NCI-H2227 treated with DMSO at 0.1 percent for 48 hours (cell line): Measurements from ENCODE around the gene POTEM.
"Not testable (repeated sequence)": the region's sequence is repeated elsewhere in the genome, so short reads cannot be mapped to it uniquely, and the experiment has no call there.

ENCODE experiments used
- DNase-seq: peaks from one replicate; lab custom pipeline; 2025; lab: John Stamatoyannopoulos, UW

Gene POTEM

DNA sequence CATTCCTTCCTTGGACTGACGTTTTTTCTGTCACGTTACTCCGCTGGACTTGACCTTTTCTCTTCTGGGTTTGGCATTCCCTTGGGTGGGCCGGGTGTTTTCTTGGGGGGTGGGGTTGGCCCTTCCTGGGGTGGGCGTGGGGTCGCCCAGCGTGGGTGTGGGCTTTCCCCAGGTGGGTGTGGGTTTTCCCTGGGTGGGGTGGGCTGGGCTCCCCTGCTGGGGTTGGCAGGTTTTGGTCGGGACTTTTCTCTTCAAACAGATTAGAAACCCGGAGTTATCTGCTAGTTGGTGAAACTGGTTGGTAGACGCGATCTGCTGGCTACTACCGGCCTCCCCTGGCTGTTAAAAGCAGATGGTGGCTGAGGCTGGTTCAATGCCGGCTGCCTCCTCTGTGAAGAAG is at the start of gene POTEM:
POTEM (plus strand) TSS at position 301 of the 400 bp plus-strand sequence; CDS start at position 353, 52 bp downstream.
- DNase-seq = not testable (repeated sequence)

DNA sequence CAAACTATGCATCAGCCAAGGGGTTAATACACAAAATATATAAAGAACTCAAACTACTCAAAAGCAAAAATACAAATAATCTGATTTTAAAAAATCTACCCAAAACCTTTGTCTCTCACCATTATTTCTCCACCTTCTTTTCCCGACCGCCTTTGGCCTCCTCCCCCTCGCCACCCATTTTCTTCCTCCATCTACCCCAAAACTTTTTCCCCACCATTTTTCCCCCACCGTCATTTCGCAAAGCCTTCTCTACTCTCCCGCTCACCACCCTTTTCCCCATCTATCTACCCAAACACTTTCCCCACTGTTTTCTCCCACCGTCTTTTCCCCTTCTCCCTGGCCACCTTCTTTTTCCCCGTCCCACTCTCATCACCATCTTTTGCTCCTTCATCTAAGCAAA is 48.9 kb upstream of the POTEM start:
- not testable (repeated sequence) for DNase-seq

DNA sequence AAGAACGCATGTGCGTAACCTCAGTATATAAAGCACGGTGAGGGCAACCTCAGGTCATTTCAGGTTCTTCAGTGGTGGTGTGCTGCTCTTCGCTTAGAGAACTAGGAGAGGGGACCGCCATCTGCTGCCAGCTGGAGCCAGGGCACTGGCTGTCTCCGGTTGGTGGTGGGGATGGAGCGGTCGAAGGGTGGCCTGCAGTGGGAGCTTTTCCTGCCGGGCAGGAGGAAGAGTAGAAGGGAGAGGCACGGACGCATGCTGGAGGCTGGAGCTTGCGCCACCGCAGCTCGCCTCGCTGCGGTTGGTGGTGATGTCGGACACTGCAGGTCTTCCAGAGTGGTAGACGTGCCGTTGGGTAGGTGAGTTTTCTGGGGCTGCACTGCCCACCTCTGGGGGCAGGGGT is 47.2 kb upstream of the POTEM start:
- not testable (repeated sequence) for DNase-seq

DNA sequence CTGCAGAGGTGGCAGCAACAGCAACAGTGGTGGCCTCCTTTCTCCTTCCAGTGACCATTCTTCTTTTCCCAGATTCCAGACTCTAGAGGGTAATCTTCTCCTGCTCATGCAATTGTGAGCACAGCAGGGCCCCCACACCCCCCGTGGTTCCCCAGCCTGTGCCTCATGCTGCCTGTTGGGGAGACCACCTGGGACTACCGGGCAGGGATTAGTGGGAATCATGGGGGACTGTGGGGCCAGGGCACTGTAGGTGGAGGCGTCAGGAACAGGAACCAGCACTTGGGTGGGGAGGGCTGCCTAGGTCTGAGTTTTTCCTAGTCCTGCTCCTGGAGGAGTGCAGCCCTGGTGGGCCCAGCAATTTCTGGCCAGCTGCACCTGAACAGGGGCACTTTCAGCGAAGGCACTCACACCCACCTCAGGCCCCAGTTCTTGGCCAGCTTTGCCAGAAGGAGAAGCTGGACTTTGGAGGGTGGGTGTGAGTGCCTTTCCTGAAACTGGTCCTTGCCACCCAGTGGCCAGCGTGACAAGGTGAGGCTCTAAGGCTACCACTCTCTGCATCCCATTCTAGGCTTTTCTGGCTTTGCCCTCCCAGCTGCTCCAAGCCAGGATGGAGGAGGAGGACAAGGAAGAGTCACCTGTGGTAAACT is 46.1 kb upstream of the POTEM start:
- DNase-seq = not testable (repeated sequence)

DNA sequence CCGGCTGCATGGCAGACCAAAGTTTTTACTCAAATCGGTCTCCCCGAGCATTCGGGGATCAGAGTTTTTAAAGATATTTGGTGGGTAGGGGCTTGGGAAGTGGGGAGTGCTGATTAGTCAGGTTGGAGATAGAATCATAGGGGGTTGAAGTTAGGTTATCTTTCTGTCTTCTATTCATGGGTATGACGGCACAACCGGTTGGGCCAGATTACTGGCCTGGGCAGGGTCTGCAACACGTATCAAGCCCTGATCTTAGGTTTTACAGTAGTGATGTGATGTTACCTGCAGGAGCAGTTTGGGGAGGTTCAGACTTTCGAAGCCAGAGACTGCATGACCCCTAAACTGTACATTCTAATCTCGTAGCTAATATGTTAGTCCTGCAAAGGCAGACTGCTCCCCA is 30.4 kb upstream of the POTEM start:
- not testable (repeated sequence) for DNase-seq

DNA sequence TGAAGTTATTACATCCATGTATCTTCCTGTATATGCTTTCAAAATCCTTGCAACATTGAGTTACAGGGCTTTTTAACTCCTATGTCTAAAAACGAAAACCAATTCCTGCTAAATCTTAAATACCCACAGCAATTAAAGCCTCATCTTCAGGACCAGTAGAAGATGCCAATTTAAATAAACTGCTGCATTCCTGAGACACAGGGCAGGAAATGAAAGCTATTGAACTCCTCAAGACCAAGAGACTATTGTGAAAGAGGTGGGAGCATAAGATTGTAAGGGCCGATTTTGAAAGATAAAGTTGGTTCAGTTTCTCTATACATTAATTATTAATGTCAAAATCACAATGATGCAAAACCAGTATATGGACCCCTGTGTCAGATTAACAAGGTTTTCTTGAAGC is 28.5 kb upstream of the POTEM start:
- DNase-seq = not testable (repeated sequence)

DNA sequence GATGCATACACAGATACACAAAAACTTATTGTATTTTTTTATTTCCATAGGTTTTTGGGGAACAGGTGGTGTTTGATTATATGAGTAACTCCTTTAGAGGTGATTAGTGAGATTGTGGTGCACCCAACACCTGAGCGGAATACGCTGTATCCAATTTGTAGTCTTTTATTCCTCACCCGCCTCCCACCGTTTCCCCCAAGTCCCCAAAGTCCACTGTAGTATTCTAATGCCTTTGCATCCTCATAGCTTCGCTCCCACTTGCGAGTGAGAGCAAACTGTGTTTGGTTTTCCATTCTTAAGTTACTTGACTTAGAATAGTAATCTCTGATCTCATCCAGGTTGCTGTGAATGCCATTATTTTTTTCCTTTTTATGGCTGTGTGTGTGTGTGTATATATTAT is 17.3 kb upstream of the POTEM start:
- DNase-seq = not testable (repeated sequence)

DNA sequence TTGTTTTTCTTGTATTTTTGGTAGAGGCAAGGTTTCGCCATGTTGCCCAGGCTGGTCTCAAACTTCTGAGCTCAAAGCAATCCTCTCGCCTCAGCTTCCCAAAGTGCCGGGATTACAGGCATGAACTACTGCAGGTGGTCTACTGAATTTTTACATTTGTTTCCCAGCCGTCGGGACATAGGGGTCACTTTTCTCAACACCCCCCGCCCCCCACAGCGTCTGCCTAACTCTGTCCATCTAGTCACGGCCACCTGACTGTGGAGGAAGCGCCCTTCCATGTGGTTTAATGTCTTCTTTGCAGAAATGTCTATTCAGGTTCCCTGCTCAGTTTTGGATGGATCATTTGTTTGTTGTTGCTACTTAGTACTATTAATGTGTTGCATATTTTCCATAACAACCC is 14.1 kb upstream of the POTEM start:
- not testable (repeated sequence) for DNase-seq

DNA sequence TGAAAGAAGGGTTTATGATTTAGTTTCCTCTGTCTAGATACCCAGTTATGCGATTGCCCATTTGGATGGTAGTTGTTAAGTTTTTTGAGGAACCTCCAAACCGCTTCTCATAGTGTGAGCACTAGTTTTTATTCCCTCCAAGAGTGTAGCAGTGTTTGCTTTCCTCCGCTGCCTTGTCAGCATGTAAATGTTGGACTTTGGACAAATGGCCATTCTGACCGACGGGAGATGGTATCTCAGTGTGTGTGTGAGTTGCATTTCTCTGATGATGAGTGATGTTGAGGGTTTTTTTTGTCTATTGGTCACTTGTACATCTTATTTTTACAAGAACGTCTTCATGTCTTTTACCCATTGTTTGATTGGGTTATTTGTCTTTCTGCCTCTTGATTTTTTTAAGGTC is 11.4 kb upstream of the POTEM start:
- DNase-seq = not testable (repeated sequence)

DNA sequence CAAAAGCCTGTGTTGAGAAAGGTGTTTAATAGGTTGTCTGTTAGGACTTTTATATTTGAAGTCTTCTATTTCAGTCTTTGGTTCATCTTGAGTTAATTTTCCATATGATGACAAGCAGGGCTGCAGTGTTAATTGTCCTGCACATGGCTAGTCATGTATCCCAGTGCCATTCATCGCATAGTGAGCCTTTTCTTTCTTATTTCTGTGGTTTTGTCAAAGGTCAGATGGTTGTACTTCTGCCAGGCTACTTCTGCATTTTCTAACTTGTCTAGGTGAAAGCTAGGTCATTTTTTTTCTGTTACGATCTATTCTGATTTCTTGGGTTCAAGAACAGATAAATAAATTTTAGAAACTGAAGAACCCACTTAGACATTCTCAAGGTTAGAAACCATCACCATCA is 5.7 kb upstream of the POTEM start:
- not testable (repeated sequence) for DNase-seq

DNA sequence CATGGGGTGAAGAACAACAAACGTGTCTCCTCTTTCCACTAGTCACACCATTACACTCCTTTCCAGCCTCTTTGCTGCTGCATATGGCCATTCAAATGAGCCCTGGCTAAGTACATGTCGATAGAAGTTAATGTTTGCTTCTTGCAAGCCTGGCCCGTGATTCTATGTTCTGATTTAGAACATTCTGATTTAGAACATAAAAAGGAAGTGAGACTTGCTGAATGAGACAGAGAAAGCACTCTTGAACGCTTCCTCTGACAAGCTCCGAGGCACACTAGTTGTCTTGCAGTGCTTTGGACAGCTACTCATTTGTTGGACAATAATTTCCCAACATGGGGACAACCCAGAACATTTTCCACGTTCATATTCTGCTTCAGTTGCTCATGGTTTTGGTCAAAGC is 5.1 kb upstream of the POTEM start:
- not testable (repeated sequence) for DNase-seq

DNA sequence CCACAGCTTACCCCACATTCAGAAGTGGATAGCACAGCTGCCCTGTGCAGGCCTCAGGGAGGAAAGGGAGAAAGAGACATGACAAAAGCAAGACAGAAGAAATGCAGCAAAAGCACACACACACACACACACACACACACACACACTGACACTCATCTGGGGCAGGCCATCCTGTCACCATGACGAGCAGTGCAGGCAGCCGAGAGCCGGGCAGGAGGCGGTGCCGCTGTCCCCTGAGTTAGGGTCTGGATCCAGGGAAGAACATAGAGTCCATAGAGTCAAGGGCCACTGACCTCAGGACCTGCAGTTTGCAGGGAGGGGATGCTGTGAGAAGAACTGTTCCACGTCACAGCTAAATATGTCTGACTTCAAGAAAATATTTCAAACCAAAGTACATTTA is 4.0 kb upstream of the POTEM start:
- not testable (repeated sequence) for DNase-seq

DNA sequence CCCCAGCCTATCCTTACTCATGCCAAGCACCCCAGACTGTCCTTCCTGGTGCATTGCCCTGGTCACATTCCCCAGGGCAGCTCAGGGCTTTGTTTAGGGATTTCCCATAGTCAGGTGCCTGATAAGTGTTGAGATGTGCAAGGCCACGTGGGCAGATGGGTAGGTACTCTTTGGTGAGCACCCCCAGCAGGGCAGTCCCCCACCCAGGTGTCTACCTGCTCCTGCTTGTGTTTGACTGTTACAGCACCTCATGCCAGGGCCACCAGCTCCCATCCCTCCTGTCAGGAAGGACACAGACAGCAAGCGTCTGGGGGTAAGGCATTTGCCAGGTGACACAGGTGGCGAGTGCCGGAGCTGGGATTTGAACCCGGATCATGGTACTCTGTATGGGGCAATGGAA is 2.4 kb upstream of the POTEM start:
- DNase-seq = not testable (repeated sequence)

DNA sequence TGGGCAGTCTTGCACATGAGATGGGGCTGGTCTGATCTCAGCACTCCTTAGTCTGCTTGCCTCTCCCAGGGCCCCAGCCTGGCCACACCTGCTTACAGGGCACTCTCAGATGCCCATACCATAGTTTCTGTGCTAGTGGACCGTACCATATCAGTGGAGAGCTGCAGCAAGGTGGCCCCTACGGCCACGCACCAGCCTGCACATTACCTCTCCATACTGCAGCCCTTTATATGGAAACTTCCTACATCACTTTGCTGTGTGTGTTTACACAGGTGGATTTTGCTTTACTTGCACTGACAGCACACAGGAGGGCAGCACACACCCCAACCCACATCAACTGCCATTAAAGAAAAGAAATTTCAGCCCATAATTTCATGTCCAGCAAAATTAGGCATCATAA is 35.3 kb downstream of the POTEM start:
- not testable (repeated sequence) for DNase-seq

DNA sequence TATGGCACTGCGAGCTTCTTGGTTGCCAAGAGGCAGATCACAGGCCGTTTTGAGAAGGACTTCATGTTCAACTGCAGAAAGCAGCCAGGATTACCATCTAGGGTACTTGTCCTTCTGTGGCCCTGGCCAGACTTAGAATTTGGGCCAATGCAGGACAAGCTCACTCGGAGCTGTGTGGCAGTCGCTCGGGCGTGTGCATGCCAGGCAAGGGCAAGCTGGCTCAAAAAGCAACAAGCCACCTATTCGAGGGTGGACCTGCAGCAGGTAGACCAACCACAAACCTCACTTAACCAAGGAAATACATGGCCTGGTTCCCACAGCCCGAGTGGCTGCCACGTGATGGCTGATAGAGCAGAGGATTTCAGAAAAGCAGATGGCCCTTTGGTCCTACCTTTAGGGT is 39.3 kb downstream of the POTEM start:
- DNase-seq = not testable (repeated sequence)

DNA sequence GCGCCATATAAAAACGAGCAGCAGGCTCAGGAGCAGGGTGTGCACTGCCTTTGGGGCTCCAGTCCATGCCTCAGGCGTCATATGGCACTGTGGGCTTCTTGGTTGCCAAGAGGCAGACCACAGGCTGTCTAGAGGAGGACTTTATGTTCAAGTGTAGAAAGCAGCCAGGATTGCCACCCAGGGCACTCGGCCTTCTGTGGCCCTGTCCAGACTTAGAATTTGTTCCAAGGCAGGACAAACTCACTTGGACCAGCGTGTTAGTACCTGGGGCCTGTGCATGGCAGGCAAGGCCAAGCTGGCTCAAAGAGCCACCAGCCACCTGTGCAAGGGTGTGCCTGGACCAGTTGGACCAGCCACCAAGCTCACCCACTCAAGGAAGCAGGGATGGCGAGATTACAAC is 40.4 kb downstream of the POTEM start:
- DNase-seq = not testable (repeated sequence)

DNA sequence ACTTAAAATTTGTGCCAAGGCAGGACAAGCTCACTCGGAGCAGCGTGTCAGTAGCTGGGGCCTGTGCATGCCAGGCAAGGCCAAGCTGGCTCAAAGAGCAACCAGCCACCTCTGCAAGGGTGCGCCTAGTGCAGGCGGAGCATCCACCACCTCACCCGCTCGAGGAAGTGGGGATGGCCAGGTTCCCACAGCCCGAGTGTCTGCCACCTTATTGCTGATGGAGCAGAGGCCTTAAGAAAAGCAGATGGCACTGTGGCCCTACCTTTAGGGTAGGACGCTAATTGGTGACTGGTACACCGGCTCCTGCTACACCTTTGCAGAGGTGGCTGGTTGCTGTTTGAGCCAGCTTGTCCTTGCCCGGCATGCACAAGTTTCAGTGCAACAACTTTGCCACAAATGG is 43.8 kb downstream of the POTEM start:
- not testable (repeated sequence) for DNase-seq

DNA sequence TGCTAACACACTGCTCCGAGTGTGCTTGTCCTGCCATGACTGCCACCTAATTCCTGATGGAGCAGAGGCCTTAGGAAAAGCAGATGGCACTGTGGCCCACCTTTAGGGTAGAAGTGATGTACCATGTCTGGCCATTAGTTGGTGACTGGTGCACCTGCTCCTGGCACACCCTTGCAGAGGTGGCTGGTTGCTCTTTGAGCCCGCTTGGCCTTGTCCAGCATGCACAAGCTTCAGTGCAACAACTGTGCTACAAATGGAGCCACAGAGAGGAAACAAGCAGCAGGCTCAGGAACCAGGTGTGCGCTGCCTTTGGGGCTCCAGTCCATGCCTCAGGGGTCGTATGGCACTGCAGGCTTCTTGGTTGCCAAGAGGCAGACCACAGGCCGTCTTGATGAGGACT is 44.5 kb downstream of the POTEM start:
- not testable (repeated sequence) for DNase-seq

DNA sequence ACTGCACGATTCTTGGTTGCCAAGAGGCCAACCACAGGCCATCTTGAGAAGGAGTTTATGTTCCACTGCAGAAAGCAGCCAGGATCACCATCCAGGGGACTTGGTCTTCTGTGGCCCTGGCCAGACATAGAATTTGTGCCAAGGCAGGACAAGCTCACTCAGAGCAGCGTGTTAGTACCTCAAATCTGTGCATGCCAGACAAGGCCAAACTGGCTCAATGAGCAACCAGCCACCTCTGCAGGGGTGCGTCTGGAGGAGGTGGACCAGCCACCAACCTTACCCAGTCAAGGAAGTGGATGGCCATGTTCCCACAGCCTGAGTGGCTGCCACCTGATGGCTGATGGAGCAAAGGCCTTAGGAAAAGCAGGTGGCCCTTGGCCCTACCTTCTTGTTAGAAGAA is 48.0 kb downstream of the POTEM start:
- not testable (repeated sequence) for DNase-seq

DNA sequence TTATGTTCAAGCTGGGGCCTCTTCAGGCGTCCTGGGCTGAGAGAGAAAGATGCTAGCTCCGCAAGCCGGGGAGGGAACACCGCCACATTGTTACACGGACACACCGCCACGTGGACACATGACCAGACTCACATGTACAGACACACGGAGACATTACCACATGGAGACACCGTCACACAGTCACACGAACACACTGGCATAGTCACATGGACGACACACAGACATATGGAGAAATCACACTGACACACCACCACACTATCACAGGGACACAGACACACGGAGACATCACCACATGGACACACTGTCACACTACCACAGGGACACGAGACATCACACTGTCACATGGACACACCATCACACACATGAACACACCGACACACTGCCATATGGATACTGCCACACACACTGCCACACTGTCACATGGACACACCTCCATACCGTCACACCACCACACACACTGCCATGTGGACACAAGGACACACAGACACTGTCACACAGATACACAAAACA is 57.9 kb downstream of the POTEM start:
- not testable (repeated sequence) for DNase-seq

DNA sequence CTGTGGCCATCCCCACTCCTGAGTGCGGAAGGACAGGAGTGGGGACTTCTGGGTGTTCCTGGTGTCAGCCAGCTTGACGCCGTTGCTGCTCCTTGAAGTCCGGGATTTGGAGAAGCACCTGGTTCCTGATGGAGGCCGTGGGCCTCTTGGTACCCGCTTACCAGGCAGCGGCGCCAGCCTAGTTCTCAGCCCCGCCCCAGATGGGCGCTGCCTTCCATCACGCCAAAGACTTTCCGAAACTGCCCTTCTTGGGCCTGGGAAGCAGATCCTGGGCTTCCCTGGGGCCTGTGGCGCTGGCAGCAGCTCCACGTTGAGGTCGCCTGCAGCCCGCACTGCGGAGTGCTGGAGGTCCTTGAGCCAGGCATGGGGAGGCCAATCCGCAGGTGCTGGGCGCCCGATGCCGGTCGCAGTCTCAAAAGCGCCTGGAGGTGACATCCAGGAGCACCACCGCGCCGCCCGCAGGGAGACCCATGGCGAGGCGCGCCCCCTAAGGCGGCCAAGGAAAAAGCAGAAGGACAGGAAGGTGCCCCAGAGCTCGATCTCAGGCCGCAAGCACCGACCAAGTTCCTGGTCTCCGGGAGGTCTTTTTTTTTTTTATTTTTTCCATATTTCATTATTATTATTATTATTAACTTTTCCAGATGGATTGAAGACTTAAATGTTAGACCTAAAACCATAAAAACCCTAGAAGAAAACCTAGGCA is 59.6 kb downstream of the POTEM start:
- not testable (repeated sequence) for DNase-seq

DNA sequence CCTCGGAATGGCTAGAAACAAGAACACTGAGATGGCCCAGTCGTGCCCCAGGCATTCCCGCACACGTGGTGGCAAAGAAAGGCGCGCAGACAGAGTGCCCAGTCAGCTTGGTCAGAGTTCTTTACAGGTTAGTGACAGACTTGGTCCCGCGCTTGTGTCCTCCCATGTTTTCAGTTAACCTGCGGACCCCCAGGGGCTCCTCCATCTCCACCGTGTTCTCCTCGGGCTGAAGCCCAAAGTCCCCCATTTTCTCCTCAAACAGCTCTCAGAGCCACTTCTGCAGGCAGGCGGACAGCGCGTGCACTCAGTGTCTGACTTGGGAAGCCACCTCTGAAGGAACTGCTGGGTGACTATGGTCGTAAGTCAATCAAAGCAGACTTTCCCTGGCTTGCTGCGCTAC is 60.7 kb downstream of the POTEM start:
- not testable (repeated sequence) for DNase-seq

DNA sequence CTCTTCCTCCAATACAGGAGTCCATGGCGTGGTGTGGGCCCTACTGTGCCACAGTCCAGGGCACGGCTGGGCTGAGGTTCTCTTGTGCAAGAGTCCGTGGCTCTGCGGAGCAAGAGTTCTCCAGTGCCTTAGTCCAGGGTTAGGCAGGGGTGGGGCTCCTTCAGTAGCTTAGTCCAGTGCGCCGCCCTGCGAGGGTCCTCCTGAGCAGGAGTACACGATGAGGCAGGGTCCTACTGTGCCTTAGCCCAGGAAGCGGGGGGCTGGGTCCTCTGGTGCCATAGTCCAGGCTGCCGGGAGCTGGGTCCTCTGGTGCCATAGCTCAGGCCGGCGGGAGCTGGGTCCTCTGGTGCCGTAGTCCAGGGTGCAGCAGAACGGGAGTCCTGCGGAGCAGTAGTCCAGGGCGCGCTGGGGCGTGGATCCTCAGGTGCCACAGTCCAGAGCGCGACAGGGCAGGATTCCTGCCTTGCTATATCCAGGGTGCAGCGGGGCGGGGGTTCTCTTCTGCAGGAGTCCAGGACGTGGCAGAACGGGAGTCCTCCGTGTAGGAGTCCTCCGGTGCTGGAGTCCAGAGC is 69.7 kb downstream of the POTEM start:
- not testable (repeated sequence) for DNase-seq
